RKO (cell line): ENCODE measurements around the gene CLCN3.
"Not testable (repeated sequence)": the region's sequence is repeated elsewhere in the genome, so short reads cannot be mapped to it uniquely, and the experiment has no call there.

ENCODE experiments used
- DNase-seq: peaks from one replicate; pipeline ENCODE4 v3.0.0-alpha.2; 2016; ENCODE audit warnings: low spot score

Gene CLCN3

GRCh38 chr4:169657470-169658107 is 37.2 kb downstream of the CLCN3 start:
- no peak for DNase-seq

GRCh38 chr4:169658196-169658595 is 37.8 kb downstream of the CLCN3 start:
- DNase-seq = no peak

GRCh38 chr4:169658975-169659715 is 38.8 kb downstream of the CLCN3 start:
- DNase-seq = no peak

GRCh38 chr4:169659716-169660670 is 39.6 kb downstream of the CLCN3 start:
- peak; percentile 99 for DNase-seq

GRCh38 chr4:169660929-169661328 is 40.6 kb downstream of the CLCN3 start:
- DNase-seq = no peak

- DNase-seq = no peak
These were observed 41.4 kb downstream of the CLCN3 start for GRCh38 chr4:169661761-169662160.

GRCh38 chr4:169662206-169662605 is 41.8 kb downstream of the CLCN3 start:
- no peak for DNase-seq

- DNase-seq = no peak
These were observed 43.0 kb downstream of the CLCN3 start for GRCh38 chr4:169663402-169663801.

- DNase-seq = no peak
These were observed 43.5 kb downstream of the CLCN3 start for GRCh38 chr4:169663831-169664230.

GRCh38 chr4:169664615-169665014 is 44.2 kb downstream of the CLCN3 start:
- DNase-seq = no peak

- DNase-seq = no peak
These were observed 44.8 kb downstream of the CLCN3 start for GRCh38 chr4:169665046-169665737.

GRCh38 chr4:169668069-169668721 is 47.8 kb downstream of the CLCN3 start:
- DNase-seq = no peak

GRCh38 chr4:169675825-169676224 is 55.4 kb downstream of the CLCN3 start:
- no peak for DNase-seq

- no peak for DNase-seq
These were observed 56.9 kb downstream of the CLCN3 start for GRCh38 chr4:169677150-169677748.

GRCh38 chr4:169678486-169678885 is 58.1 kb downstream of the CLCN3 start:
- not testable (repeated sequence) for DNase-seq

- DNase-seq = not testable (repeated sequence)
These were observed 58.7 kb downstream of the CLCN3 start for GRCh38 chr4:169678951-169679591.

GRCh38 chr4:169682372-169683047 is 62.1 kb downstream of the CLCN3 start:
- DNase-seq = no peak

- DNase-seq = no peak
These were observed 69.3 kb downstream of the CLCN3 start for GRCh38 chr4:169689681-169690080.

GRCh38 chr4:169690787-169691186 is 70.4 kb downstream of the CLCN3 start:
- no peak for DNase-seq

GRCh38 chr4:169698331-169698730 is 78.0 kb downstream of the CLCN3 start:
- no peak for DNase-seq
